PC-9 (cell line): ENCODE results near the gene CCL21. TPM values are rescaled to one million over a fixed set of nuclear protein-coding genes. Genes with fewer than 3 reads are reported as not detected.

Experiments
- BruUV-seq: library from RNA; stranded (reverse); fragments of 400-500 nt; replicated peaks from 2 replicates; lab custom pipeline; 2021; lab: Mats Ljungman, UMichigan
- CTCF ChIA-PET: fragments of 300-600 bp; sonication (Branson Sonifier 250); formaldehyde crosslinking; loops from one replicate; lab custom pipeline; 2022; ENCODE audit warnings: antibody characterized with exemption; lab: Charles Lee
- POLR2A ChIA-PET: fragments of 300-600 bp; sonication (Branson Sonifier 250); formaldehyde crosslinking; loops from one replicate; lab custom pipeline; 2022; ENCODE audit warnings: antibody characterized with exemption; ENCODE audit not compliant: unreplicated experiment; lab: Charles Lee
- DNase-seq, 2 experiments: peaks; one replicate each; pipeline versions ENCODE4 v3.0.0 to v3.0.0-alpha.2; 2015 to 2022; ENCODE audit warnings: mixed read lengths in 1 of 2
- H2AFZ ChIP-seq: fragments of 200-600 bp; sonication (generic); 2 replicates; pipeline ENCODE4 v1.8.1; 2017; ENCODE audit warnings: antibody characterized with exemption
- H3F3A ChIP-seq: fragments of 200-600 bp; sonication (generic); 2 replicates; pipeline ENCODE4 v1.8.1; 2017; ENCODE audit warnings: antibody characterized with exemption, mild to moderate bottlenecking, low read depth; ENCODE audit not compliant: insufficient read depth
- H3K27ac ChIP-seq: fragments of 200-600 bp; sonication (generic); 2 replicates; pipeline ENCODE4 v1.6.1; 2016; ENCODE audit warnings: mixed run types
- H3K27me3 ChIP-seq: fragments of 200-600 bp; sonication (generic); 2 replicates; pipeline ENCODE4 v1.6.1; 2016; ENCODE audit warnings: low read depth, mixed run types; ENCODE audit not compliant: insufficient read depth
- H3K36me3 ChIP-seq: fragments of 200-600 bp; sonication (generic); 2 replicates; pipeline ENCODE4 v1.6.1; 2016; ENCODE audit warnings: low read depth, mixed run types
- H3K4me1 ChIP-seq: fragments of 200-600 bp; sonication (generic); replicated peaks from 2 replicates; pipeline ENCODE4 v1.6.1; 2016; ENCODE audit warnings: mixed run types; ENCODE audit not compliant: insufficient read depth
- H3K4me2 ChIP-seq: fragments of 200-600 bp; sonication (generic); 2 replicates; pipeline ENCODE4 v1.6.1; 2017; ENCODE audit warnings: mixed run types
- H3K4me3 ChIP-seq: fragments of 200-600 bp; sonication (generic); 2 replicates; pipeline ENCODE4 v1.6.1; 2016; ENCODE audit warnings: mixed run types
- H3K79me2 ChIP-seq: fragments of 200-600 bp; sonication (generic); 2 replicates; pipeline ENCODE4 v1.6.1; 2017; ENCODE audit warnings: low read depth, mixed run types
- H3K9me2 ChIP-seq: fragments of 200-600 bp; sonication (generic); 2 replicates; pipeline ENCODE4 v1.8.1; 2017; ENCODE audit warnings: mild to moderate bottlenecking; ENCODE audit not compliant: insufficient read depth
- H3K9me3 ChIP-seq: fragments of 200-600 bp; sonication (generic); 2 replicates; pipeline ENCODE4 v1.8.1; 2016; ENCODE audit warnings: low read depth; ENCODE audit not compliant: insufficient read depth
- H4K20me1 ChIP-seq: fragments of 200-600 bp; sonication (generic); 2 replicates; pipeline ENCODE4 v1.8.1; 2017; ENCODE audit not compliant: insufficient read depth
- CTCF ChIP-seq: fragments of 200-600 bp; sonication (generic); conservative IDR thresholded peaks from 2 replicates; pipeline ENCODE4 v1.6.1; 2017; ENCODE audit warnings: mixed run types, antibody characterized with exemption, mild to moderate bottlenecking, moderate library complexity
- EZH2 ChIP-seq: fragments of 200-600 bp; sonication (generic); IDR thresholded peaks from 2 replicates; pipeline ENCODE4 v1.8.0; 2017; ENCODE audit warnings: antibody characterized with exemption, low read depth
- intact Hi-C: fragments of 100-400 bp; cut with micrococcal nuclease; formaldehyde crosslinking; loops from one replicate; pipeline ENCODE4 v1.10.0; 2022; ENCODE audit not compliant: unreplicated experiment
- total RNA-seq: library from RNA; stranded (reverse); gene quantifications from 2 replicates; pipeline ENCODE4 v1.2.3, GENCODE V29; 2021

Gene CCL21
- total RNA-seq, 1 experiment from 2014 or later, result not detected

DNA sequence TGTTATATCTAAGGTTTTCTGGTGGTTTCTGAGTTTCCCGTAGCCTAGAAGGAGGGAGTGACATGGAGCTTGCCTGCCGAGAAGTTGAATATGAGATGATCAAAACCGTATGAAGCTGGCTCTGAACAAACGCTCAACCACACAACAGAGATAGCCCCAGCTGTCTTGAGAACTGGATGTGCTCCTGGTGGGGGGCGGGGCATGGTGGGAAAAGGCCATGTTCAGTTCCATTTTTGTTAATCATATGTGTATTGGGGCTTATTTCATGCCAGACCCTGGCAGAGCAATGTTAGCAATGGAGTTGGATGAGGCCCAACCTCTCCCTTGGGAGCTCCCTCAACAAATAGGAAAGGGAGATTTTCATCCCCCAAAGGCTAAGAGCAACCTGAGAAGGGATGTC is 23.7 kb downstream of the CCL21 start:
- Histone ChIP-seq H3K4me3 (no peak overlapping the region), H3K27me3 (no peaks in the 10 kb centered on the region), H3K9me3 (no peaks in the 10 kb centered on the region), H3K27ac (no peak overlapping the region), H4K20me1 (no peaks in the 10 kb centered on the region), H3K4me2 (no peak overlapping the region), H3K4me1 (no peaks in the 10 kb centered on the region), H3F3A (no peaks in the 10 kb centered on the region), H2AFZ (no peak overlapping the region), H3K79me2 (no peaks in the 10 kb centered on the region), H3K9me2 (no peaks in the 10 kb centered on the region), H3K36me3 (no peaks in the 10 kb centered on the region)
- CTCF ChIA-PET, result no interaction called here
- no peak for DNase-seq
- TF ChIP-seq EZH2 (no peak), CTCF (no peak)
- intact Hi-C loops, result no loop called here
- no TSS peak for BruUV-seq
- POLR2A ChIA-PET, result no interaction called here

DNA sequence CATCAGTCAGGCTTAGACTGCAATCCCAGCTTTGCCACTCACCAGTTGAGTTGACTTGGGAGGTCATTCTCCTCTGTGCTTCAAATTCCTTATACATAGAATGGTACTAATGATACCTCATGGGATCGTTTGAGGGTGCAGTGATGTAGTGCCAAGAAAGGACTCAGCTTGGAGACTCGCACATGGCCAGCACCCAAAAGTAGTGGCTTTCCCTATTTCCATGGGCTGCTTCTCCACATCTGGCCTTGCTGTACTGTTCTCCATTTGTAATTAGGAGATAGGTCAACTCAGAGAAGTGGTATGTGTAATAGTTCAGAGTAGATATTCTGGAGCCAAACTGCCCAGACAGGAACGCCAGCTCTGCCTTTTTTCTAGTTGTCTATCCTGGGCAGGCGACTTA is 24.3 kb downstream of the CCL21 start:
- Histone ChIP-seq H3K27ac (no peak overlapping the region), H3K4me3 (no peak overlapping the region), H3K4me1 (no peaks in the 10 kb centered on the region), H3K79me2 (no peaks in the 10 kb centered on the region), H3F3A (no peaks in the 10 kb centered on the region), H4K20me1 (no peaks in the 10 kb centered on the region), H3K27me3 (no peaks in the 10 kb centered on the region), H3K4me2 (no peak overlapping the region), H3K9me2 (no peaks in the 10 kb centered on the region), H3K9me3 (no peaks in the 10 kb centered on the region), H3K36me3 (no peaks in the 10 kb centered on the region), H2AFZ (no peak overlapping the region)
- BruUV-seq, result no TSS peak
- POLR2A ChIA-PET, result no interaction called here
- intact Hi-C loops, result no loop called here
- no peak for DNase-seq
- CTCF ChIA-PET, result no interaction called here
- no peak for TF ChIP-seq EZH2
- no peak for TF ChIP-seq CTCF

GRCh38 chr9:34684816-34685215 is 25.1 kb downstream of the CCL21 start:
- CTCF ChIA-PET, result no interaction called here
- POLR2A ChIA-PET, result no interaction called here
- Histone ChIP-seq H3K4me3 (no peak overlapping the region), H3K4me1 (no peaks in the 10 kb centered on the region), H3K27me3 (no peaks in the 10 kb centered on the region), H3K4me2 (no peak overlapping the region), H3K27ac (no peak overlapping the region), H3K36me3 (no peaks in the 10 kb centered on the region), H3F3A (no peaks in the 10 kb centered on the region), H2AFZ (no peak overlapping the region), H3K9me2 (no peaks in the 10 kb centered on the region), H3K9me3 (no peaks in the 10 kb centered on the region), H3K79me2 (no peaks in the 10 kb centered on the region), H4K20me1 (no peaks in the 10 kb centered on the region)
- no TSS peak for BruUV-seq
- DNase-seq, result no peak
- TF ChIP-seq CTCF (no peak), EZH2 (no peak)
- intact Hi-C loops, result no loop called here
